HG03108 (cell line): ENCODE measurements around the gene NF1.
"Not testable (repeated sequence)": the region's sequence is repeated elsewhere in the genome, so short reads cannot be mapped to it uniquely, and the experiment has no call there.

ENCODE experiments used
- ATAC-seq: cut with Tn5 transposase; IDR thresholded peaks from one replicate; pipeline ENCODE4 v1.9.1; 2021; ENCODE audit warnings: moderate library complexity; ENCODE audit not compliant: unreplicated experiment

NF1 gene, protein sequence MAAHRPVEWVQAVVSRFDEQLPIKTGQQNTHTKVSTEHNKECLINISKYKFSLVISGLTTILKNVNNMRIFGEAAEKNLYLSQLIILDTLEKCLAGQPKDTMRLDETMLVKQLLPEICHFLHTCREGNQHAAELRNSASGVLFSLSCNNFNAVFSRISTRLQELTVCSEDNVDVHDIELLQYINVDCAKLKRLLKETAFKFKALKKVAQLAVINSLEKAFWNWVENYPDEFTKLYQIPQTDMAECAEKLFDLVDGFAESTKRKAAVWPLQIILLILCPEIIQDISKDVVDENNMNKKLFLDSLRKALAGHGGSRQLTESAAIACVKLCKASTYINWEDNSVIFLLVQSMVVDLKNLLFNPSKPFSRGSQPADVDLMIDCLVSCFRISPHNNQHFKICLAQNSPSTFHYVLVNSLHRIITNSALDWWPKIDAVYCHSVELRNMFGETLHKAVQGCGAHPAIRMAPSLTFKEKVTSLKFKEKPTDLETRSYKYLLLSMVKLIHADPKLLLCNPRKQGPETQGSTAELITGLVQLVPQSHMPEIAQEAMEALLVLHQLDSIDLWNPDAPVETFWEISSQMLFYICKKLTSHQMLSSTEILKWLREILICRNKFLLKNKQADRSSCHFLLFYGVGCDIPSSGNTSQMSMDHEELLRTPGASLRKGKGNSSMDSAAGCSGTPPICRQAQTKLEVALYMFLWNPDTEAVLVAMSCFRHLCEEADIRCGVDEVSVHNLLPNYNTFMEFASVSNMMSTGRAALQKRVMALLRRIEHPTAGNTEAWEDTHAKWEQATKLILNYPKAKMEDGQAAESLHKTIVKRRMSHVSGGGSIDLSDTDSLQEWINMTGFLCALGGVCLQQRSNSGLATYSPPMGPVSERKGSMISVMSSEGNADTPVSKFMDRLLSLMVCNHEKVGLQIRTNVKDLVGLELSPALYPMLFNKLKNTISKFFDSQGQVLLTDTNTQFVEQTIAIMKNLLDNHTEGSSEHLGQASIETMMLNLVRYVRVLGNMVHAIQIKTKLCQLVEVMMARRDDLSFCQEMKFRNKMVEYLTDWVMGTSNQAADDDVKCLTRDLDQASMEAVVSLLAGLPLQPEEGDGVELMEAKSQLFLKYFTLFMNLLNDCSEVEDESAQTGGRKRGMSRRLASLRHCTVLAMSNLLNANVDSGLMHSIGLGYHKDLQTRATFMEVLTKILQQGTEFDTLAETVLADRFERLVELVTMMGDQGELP (N-terminal part only)

DNA sequence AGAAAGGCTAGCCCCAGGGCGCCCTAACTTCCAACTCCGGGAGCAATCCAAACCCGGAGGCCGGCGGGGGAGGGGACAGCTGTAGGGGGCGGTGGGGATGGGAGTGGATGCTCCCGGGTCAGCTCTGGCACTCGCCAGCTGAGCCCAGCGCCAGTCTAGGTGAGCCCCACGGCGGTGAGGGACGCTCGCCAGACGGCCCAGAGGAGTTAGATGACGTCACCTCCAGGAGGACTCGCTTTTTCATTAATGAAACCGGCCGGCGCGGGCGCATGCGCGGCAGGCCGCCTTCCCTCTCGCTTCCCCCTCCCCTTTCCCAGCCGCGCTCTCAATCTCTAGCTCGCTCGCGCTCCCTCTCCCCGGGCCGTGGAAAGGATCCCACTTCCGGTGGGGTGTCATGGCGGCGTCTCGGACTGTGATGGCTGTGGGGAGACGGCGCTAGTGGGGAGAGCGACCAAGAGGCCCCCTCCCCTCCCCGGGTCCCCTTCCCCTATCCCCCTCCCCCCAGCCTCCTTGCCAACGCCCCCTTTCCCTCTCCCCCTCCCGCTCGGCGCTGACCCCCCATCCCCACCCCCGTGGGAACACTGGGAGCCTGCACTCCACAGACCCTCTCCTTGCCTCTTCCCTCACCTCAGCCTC, at the start of gene NF1:
TSS of gene NF1 (plus strand) at position 378 of the 636 bp plus-strand sequence. CDS start 333 bp downstream, outside the sequence.
- ATAC-seq = peak; percentile 77

- not testable (repeated sequence) for ATAC-seq
Measured at GRCh38 chr17:31046856-31047425, 47.8 kb upstream of the NF1 start.

DNA sequence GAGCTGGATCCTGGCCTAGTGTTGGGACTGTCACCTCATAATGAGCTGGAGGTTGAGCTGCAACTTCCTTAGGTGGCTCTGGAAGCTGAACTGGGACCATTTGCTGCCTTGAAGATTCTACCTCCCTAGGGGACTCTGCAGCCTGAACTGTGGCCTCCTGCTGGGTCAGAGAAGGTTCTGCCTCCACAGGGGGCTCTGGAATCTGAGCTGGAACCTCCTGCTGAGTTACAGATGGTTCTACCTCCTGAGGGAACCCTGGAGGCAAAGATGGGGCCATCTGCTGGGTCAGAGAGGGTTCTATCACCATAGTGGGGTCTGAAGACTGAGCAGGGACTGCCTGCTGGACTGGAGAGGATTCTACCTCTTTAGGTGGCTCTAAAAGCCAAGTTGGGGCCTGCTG, 46.6 kb upstream of the NF1 start:
- no peak for ATAC-seq

DNA sequence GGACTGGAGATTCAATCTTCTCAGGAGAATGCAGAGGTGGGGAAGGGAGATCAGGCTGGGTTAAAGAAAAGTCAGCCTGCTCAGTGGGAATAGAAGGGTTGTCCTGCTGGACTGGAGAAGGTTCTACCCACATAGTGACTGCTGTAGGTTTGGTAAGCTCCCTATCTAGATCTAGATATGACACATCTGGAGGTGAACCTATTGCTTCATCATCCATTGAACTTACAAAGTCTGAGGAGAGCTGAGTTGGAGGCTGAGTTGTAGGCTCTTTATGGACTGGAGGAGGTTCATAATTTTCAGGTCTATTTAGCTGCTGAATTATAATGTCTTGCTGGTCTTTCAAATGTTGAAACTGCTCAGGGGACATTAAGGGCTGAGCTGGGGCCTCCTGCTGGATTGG, 46.0 kb upstream of the NF1 start:
- ATAC-seq = no peak

DNA sequence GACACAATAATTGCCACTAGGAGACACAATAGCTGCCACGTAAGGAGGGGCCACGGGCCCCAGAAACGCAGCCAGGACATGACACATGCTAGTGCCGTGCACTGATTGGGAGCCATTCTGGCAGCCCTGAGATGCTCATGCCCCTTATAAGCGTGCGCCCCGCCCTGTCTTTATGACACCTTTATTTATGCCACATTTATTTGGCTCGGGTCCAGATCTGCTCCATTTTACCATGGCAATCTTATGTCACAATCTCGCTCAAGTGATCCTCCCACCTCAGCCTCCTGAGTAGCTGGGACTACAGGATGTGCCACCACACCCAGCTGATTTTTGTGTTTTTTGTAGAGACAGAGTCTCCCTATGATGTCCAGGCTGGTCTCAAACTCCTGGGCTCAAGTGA, 43.8 kb upstream of the NF1 start:
- ATAC-seq = no peak

DNA sequence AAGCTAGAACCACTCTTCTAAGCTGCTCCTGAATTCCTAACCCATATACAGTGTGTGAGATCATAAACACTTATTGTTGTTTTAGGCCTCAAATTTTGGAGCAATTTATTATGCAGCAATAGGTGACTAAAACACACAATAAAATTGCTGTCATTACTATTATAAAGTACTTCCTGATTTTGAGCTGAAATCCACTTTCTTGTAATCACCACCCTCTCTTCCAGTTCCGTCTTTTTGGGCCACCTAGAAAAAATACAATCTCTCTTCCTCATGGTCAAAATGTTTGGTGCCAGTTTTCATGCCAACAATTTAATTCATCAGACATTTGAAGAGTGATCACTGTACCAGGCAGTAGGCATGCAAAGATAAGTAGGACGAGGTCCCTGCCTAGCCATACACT, 43.3 kb upstream of the NF1 start:
- no peak for ATAC-seq

- no peak for ATAC-seq
Measured at GRCh38 chr17:31052187-31052889, 42.4 kb upstream of the NF1 start.

GRCh38 chr17:31053071-31053470, 41.7 kb upstream of the NF1 start:
- ATAC-seq = no peak

DNA sequence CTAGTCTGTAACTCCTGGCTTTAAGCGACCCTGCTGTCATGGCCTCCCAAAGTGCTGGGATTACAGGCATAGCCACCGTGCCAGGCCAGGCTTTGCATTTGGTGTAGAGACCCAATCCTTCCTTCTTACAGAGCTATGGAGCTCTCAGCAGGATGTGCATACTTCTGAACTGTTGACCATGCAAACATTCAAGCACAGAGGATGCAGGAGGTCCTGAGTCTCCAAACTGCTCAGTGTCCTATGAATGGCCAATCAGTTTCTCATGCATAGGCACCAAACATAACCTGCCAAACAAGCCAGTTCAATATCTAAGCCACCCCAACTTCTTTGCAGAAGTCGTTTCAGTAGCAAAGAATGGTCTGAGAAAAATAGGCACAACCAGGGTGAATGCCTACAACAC, 40.0 kb upstream of the NF1 start:
- no peak for ATAC-seq

DNA sequence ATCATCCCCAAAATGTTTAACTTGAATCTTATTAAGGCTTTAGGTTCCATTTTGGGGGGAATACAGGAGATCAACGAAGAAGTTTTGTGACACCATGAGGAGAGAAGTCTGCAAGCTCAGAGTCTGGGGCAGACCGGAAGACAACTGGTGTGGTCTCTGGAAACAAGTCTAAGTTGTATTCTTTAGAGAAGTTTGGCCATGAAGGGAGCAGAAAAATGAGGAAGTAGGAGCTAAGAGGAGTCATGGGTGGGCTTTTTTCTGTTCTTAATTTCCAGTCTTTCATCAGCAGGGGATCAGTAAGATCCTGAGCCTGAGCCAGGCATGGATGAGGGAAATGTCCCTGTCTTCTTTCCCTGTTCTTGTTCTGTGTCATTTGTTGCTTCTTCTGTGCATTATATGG, 35.8 kb upstream of the NF1 start:
- ATAC-seq = no peak

GRCh38 chr17:31060791-31061550, 33.8 kb upstream of the NF1 start:
- no peak for ATAC-seq

DNA sequence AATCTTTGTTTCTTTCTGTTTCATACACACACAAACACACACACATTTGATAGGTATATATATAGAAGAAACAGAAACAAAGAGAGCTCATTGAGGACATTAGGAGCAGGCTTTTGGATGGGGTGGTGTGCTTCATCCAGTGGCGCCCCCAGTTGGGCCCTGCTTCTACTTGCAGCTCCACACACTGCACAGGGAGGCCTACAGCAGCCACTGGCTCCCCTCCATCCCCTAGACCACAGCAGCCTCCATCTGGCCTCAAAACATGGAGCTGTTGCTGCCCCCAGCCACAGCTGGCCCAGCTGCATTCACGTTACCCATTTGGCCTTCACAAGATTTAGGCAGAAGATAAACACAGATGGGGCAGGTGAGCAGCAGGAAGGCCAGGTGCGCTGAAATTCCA, 33.1 kb upstream of the NF1 start:
- no peak for ATAC-seq

DNA sequence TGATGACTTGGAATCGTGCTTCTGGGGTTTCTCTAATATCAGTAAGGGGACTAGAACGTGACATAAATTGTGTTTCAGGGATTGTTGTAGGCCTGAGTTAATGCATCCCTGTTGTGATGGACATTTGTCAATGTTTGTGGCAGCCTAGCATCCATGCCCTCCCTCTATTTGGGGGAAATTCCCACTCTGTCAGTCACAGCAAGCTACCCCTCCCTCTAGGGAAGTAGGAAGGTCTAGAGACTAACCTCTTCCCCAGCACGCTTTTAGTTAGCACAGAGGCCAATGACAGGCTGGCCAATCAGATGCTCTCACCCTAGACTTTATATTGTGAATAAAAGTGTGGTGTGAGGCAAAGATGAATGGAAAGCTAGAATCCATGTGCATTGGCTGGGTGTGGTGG, 32.4 kb upstream of the NF1 start:
- no peak for ATAC-seq

- ATAC-seq = no peak
Measured at GRCh38 chr17:31064707-31065106, 30.1 kb upstream of the NF1 start.

GRCh38 chr17:31067691-31068184, 27.0 kb upstream of the NF1 start:
- ATAC-seq = no peak

- no peak for ATAC-seq
Measured at GRCh38 chr17:31068291-31068690, 26.5 kb upstream of the NF1 start.

GRCh38 chr17:31072186-31072585, 22.6 kb upstream of the NF1 start:
- ATAC-seq = no peak

GRCh38 chr17:31073411-31073810, 21.4 kb upstream of the NF1 start:
- ATAC-seq = no peak
